Trophoblast cell (in vitro differentiated cells and primary cell): ENCODE measurements around the gene RNF168.
"Not testable (repeated sequence)": the region's sequence is repeated elsewhere in the genome, so short reads cannot be mapped to it uniquely, and the experiment has no call there.

Experiments
- DNase-seq, 2 donors: peaks; one replicate each; pipeline ENCODE4 v3.0.0-alpha.2; 2016
- H2AFZ ChIP-seq: 2 replicates; pipeline ENCODE4 v1.6.1; 2013; ENCODE audit warnings: low read length, moderate library complexity, mild to moderate bottlenecking; ENCODE audit not compliant: insufficient read depth, poor library complexity
- H2AK5ac ChIP-seq: 2 replicates; pipeline ENCODE4 v1.6.1; 2013; ENCODE audit warnings: mild to moderate bottlenecking, low read length
- H2BK120ac ChIP-seq: 2 replicates; pipeline ENCODE4 v1.6.1; 2013; ENCODE audit warnings: low read length, mild to moderate bottlenecking, moderate library complexity; ENCODE audit not compliant: insufficient read depth, poor library complexity
- H2BK12ac ChIP-seq: 2 replicates; pipeline ENCODE4 v1.6.1; 2013; ENCODE audit warnings: mild to moderate bottlenecking, low read length, moderate library complexity
- H2BK5ac ChIP-seq: 2 replicates; pipeline ENCODE4 v1.6.1; 2013; ENCODE audit warnings: low read length, low read depth, moderate library complexity, mild to moderate bottlenecking; ENCODE audit not compliant: poor library complexity
- H3K14ac ChIP-seq: 2 replicates; pipeline ENCODE4 v1.6.1; 2013; ENCODE audit warnings: mild to moderate bottlenecking, low read length
- H3K18ac ChIP-seq: 2 replicates; pipeline ENCODE4 v1.6.1; 2013; ENCODE audit warnings: mild to moderate bottlenecking, low read length
- H3K23ac ChIP-seq: 2 replicates; pipeline ENCODE4 v1.6.1; 2013; ENCODE audit warnings: low read length
- H3K27ac ChIP-seq: 2 replicates; pipeline ENCODE4 v1.5.1; 2013; ENCODE audit warnings: low read depth, mild to moderate bottlenecking, inconsistent platforms, low read length, moderate library complexity
- H3K27me3 ChIP-seq: 2 replicates; pipeline ENCODE4 v1.6.1; 2013; ENCODE audit warnings: inconsistent platforms, mild to moderate bottlenecking, low read length, moderate library complexity; ENCODE audit not compliant: insufficient read depth
- H3K36me3 ChIP-seq, 2 experiments: 1 replicate in 1 of 2; 2 replicates in 1 of 2; pipeline ENCODE4 v1.6.1; 2013; ENCODE audit warnings: low read length in 2 of 2, mild to moderate bottlenecking in 2 of 2, moderate library complexity in 1 of 2; ENCODE audit not compliant: insufficient read depth in 2 of 2, control insufficient read depth in 1 of 2
- H3K4ac ChIP-seq: 2 replicates; pipeline ENCODE4 v1.6.1; 2013; ENCODE audit warnings: low read depth, mild to moderate bottlenecking, low read length, moderate library complexity
- H3K4me1 ChIP-seq, 2 experiments: 1 replicate in 1 of 2; 2 replicates in 1 of 2; pipeline ENCODE4 v1.6.1; 2013; ENCODE audit warnings: low read length in 2 of 2, mild to moderate bottlenecking in 2 of 2, moderate library complexity in 1 of 2; ENCODE audit not compliant: insufficient read depth in 2 of 2, control insufficient read depth in 1 of 2
- H3K4me2 ChIP-seq: 2 replicates; pipeline ENCODE4 v1.6.1; 2013; ENCODE audit warnings: inconsistent platforms, mild to moderate bottlenecking, low read length, moderate library complexity
- H3K4me3 ChIP-seq: 2 replicates; pipeline ENCODE4 v1.5.1; 2013; ENCODE audit warnings: mild to moderate bottlenecking, low read depth, low read length, inconsistent platforms
- H3K79me1 ChIP-seq: one replicate; pipeline ENCODE4 v1.6.1; 2013; ENCODE audit warnings: low read length
- H3K79me2 ChIP-seq: 2 replicates; pipeline ENCODE4 v1.6.1; 2013; ENCODE audit warnings: low read length, mild to moderate bottlenecking; ENCODE audit not compliant: control insufficient read depth, insufficient read depth, poor library complexity
- H3K9ac ChIP-seq: 2 replicates; pipeline ENCODE4 v1.6.1; 2013; ENCODE audit warnings: mild to moderate bottlenecking, low read length
- H3K9me3 ChIP-seq: 2 replicates; pipeline ENCODE4 v1.6.1; 2013; ENCODE audit warnings: low read depth, mild to moderate bottlenecking, control low read depth, inconsistent platforms, low read length; ENCODE audit not compliant: insufficient read depth
- H4K12ac ChIP-seq: 2 replicates; pipeline ENCODE4 v1.6.1; 2013; ENCODE audit warnings: low read depth, mild to moderate bottlenecking, low read length, moderate library complexity
- H4K8ac ChIP-seq: 2 replicates; pipeline ENCODE4 v1.6.1; 2013; ENCODE audit warnings: low read depth, mild to moderate bottlenecking, low read length, moderate library complexity
- H4K91ac ChIP-seq: one replicate; pipeline ENCODE4 v1.6.1; 2013; ENCODE audit warnings: low read depth, mild to moderate bottlenecking, low read length, moderate library complexity
- WGBS: extraction: QIAGEN DNeasy Blood & Tissue Kit; methylation state at CpG from one replicate; pipeline ENCODE4 v1.1.7; 2013; ENCODE audit warnings: missing lambda C conversion rate; ENCODE audit not compliant: insufficient read length, insufficient coverage; ENCODE audit errors: extremely low coverage; 5-methylcytosine and 5-hydroxymethylcytosine counted together

The RNF168 gene

GRCh38 chr3:196471551-196471950, 32.0 kb downstream of the RNF168 start:
- Histone ChIP-seq H3K23ac (no peak overlapping the region), H4K91ac (no peak overlapping the region), H3K9ac (no peak overlapping the region), H2AFZ (no peak overlapping the region), H3K36me3 (peaks cover 22 to 28% of the 10 kb centered on the region in 2 experiments), H3K27ac (no peak overlapping the region), H2AK5ac (no peak overlapping the region), H2BK5ac (no peak overlapping the region), H3K14ac (no peak overlapping the region), H4K12ac (no peak overlapping the region), H3K4me2 (no peak overlapping the region), H2BK12ac (no peak overlapping the region), H3K79me2 (no peaks in the 10 kb centered on the region), H3K27me3 (no peaks in the 10 kb centered on the region), H3K4ac (no peak overlapping the region), H3K4me1 (no peaks in the 10 kb centered on the region), H3K4me3 (no peak overlapping the region), H3K79me1 (no peaks in the 10 kb centered on the region), H3K9me3 (no peaks in the 10 kb centered on the region), H3K18ac (no peak overlapping the region), H4K8ac (no peak overlapping the region), H2BK120ac (no peak overlapping the region)
- peak; percentile 9 to 69 for DNase-seq
- WGBS = no CpG with 5 or more reads among the region's 2 CpGs

- not testable (repeated sequence) for H4K12ac ChIP-seq, H3K4me2 ChIP-seq, H2AK5ac ChIP-seq, H4K91ac ChIP-seq, H3K18ac ChIP-seq, H3K27ac ChIP-seq, H2BK5ac ChIP-seq, H3K14ac ChIP-seq, H3K79me1 ChIP-seq, H3K4me1 ChIP-seq, H3K9ac ChIP-seq, H3K27me3 ChIP-seq, DNase-seq, H2BK120ac ChIP-seq, H3K23ac ChIP-seq, H2BK12ac ChIP-seq, H3K4me3 ChIP-seq, H3K9me3 ChIP-seq, H3K4ac ChIP-seq, H3K79me2 ChIP-seq, H2AFZ ChIP-seq, H4K8ac ChIP-seq
- H3K36me3 ChIP-seq = peaks cover 19 to 27% of the 10 kb centered on the region in 2 experiments
- WGBS = no CpG with 5 or more reads among the region's 3 CpGs
Observed at GRCh38 chr3:196470182-196470581, 33.4 kb downstream of the RNF168 start.

DNA sequence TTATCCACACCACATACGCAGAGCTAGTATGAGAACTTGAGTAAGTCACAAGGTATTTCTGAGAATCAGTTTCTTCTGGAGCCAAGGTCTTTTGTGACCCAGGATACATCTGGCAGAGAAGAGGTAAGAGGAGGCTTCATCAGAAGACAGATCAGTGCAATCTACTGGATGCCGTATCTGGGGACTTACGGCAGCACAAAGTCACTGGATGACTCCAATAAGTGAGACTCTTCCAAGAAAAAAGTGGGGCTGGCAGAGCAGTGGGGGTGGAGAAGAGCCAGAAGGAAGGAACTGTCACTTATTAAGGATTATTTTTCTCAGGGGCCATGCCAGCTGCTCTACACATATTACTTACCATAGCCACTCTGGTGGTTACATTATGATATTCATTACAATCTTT, 39.8 kb downstream of the RNF168 start:
- H3K14ac ChIP-seq = no peak overlapping the region
- no peak overlapping the region for H2BK120ac ChIP-seq
- no peak overlapping the region for H2AFZ ChIP-seq
- H3K4me1 ChIP-seq = no peaks in the 10 kb centered on the region
- no peak overlapping the region for H3K18ac ChIP-seq
- H3K79me2 ChIP-seq = no peaks in the 10 kb centered on the region
- peaks cover 0 to 5% of the 10 kb centered on the region in 2 experiments for H3K36me3 ChIP-seq
- no peak overlapping the region for H3K4ac ChIP-seq
- WGBS = no CpG with 5 or more reads among the region's 3 CpGs
- H2BK5ac ChIP-seq = no peak overlapping the region
- no peak overlapping the region for H3K9ac ChIP-seq
- no peaks in the 10 kb centered on the region for H3K9me3 ChIP-seq
- H4K91ac ChIP-seq = no peak overlapping the region
- no peak overlapping the region for H3K23ac ChIP-seq
- no peak overlapping the region for H3K4me3 ChIP-seq
- no peak overlapping the region for H3K4me2 ChIP-seq
- H3K27me3 ChIP-seq = no peaks in the 10 kb centered on the region
- no peak for DNase-seq
- H2AK5ac ChIP-seq = no peak overlapping the region
- H4K8ac ChIP-seq = no peak overlapping the region
- no peaks in the 10 kb centered on the region for H3K79me1 ChIP-seq
- no peak overlapping the region for H2BK12ac ChIP-seq
- no peak overlapping the region for H4K12ac ChIP-seq
- no peak overlapping the region for H3K27ac ChIP-seq

DNA sequence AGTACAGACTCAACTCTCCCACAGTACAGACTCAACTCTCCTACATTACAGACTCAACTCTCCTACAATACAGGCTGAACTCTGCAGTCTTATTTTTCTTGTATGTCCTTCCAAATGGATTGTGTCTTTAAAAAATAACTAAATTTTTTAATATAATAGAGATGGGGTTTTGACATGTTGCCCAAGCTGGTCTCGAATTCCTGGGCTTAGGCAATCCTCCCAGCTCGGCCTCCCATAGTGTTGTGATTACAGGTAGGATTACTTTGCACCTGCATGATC, 40.2 kb downstream of the RNF168 start:
- Histone ChIP-seq H3K4ac (no peak overlapping the region), H3K9me3 (no peaks in the 10 kb centered on the region), H2AFZ (no peak overlapping the region), H3K27ac (no peak overlapping the region), H3K14ac (no peak overlapping the region), H3K4me3 (no peak overlapping the region), H3K18ac (no peak overlapping the region), H2BK5ac (no peak overlapping the region), H4K12ac (no peak overlapping the region), H2BK120ac (no peak overlapping the region), H3K79me1 (no peaks in the 10 kb centered on the region), H3K9ac (no peak overlapping the region), H3K4me2 (no peak overlapping the region), H3K4me1 (no peaks in the 10 kb centered on the region), H4K91ac (no peak overlapping the region), H2BK12ac (no peak overlapping the region), H3K27me3 (no peaks in the 10 kb centered on the region), H3K79me2 (no peaks in the 10 kb centered on the region), H2AK5ac (no peak overlapping the region), H4K8ac (no peak overlapping the region), H3K23ac (no peak overlapping the region), H3K36me3 (peaks cover 0 to 5% of the 10 kb centered on the region in 2 experiments)
- no peak for DNase-seq
- WGBS = no CpG with 5 or more reads among the region's 2 CpGs
